Measurements from ENCODE around the gene HS3ST3A1.

HS3ST3A1 gene

GRCh38 chr17:13580790-13581189 is 20.9 kb downstream of the HS3ST3A1 start:
- H3K4me3 ChIP-seq (replicated peaks; ENCODE audit: low read depth, low read length): no peak overlapping the region
- DNase-seq (ENCODE audit: extremely low read depth, low read depth): no peak
- TF ChIP-seq CTCF (IDR thresholded peaks at IDR 0.05; ENCODE audit: low read depth, low read length, missing control alignments): no peak

GRCh38 chr17:13576661-13577526 is 24.8 kb downstream of the HS3ST3A1 start:
- no peak overlapping the region for H3K4me3 ChIP-seq (replicated peaks; ENCODE audit: low read depth, low read length)
- DNase-seq (ENCODE audit: extremely low read depth, low read depth): no peak
- TF ChIP-seq CTCF (IDR thresholded peaks at IDR 0.05; ENCODE audit: low read depth, low read length, missing control alignments): no peak

GRCh38 chr17:13575922-13576419 is 25.8 kb downstream of the HS3ST3A1 start:
- H3K4me3 ChIP-seq (replicated peaks; ENCODE audit: low read depth, low read length): no peak overlapping the region
- TF ChIP-seq CTCF (IDR thresholded peaks at IDR 0.05; ENCODE audit: low read depth, low read length, missing control alignments): no peak
- no peak for DNase-seq (ENCODE audit: extremely low read depth, low read depth)

GRCh38 chr17:13575466-13575865 is 26.3 kb downstream of the HS3ST3A1 start:
- H3K4me3 ChIP-seq (replicated peaks; ENCODE audit: low read depth, low read length): no peak overlapping the region
- no peak for DNase-seq (ENCODE audit: extremely low read depth, low read depth)
- no peak for TF ChIP-seq CTCF (IDR thresholded peaks at IDR 0.05; ENCODE audit: low read depth, low read length, missing control alignments)

- no peak for TF ChIP-seq CTCF (IDR thresholded peaks at IDR 0.05; ENCODE audit: low read depth, low read length, missing control alignments)
- DNase-seq (ENCODE audit: extremely low read depth, low read depth): no peak
- H3K4me3 ChIP-seq (replicated peaks; ENCODE audit: low read depth, low read length): no peak overlapping the region
Observed at GRCh38 chr17:13572581-13572980, 29.1 kb downstream of the HS3ST3A1 start.

GRCh38 chr17:13569398-13570123 is 32.2 kb downstream of the HS3ST3A1 start:
- no peak overlapping the region for H3K4me3 ChIP-seq (replicated peaks; ENCODE audit: low read depth, low read length)
- no peak for DNase-seq (ENCODE audit: extremely low read depth, low read depth)
- no peak for TF ChIP-seq CTCF (IDR thresholded peaks at IDR 0.05; ENCODE audit: low read depth, low read length, missing control alignments)
